ENCODE results near the gene FMNL3. TPM values are rescaled to one million over a fixed set of nuclear protein-coding genes. Genes with fewer than 3 reads are reported as not detected.

The FMNL3 gene
- total RNA-seq, 4 donors from 2014 or later = 48.3 to 64.2 (median 58.9) TPM

GRCh38 chr12:49702009-49702408, 5.2 kb downstream of the FMNL3 start:
- Histone ChIP-seq H3K9me3 (no peaks in the 10 kb centered on the region), H3K27ac (peak overlapping the region in 3 of 4 donors; percentile 64 to 99 (median 97)), H3K4me3 (no peak overlapping the region), H3K27me3 (no peaks in the 10 kb centered on the region), H3K4me1 (peaks cover 0 to 77% (median 63%) of the 10 kb centered on the region in 4 donors), H3K36me3 (no peaks in the 10 kb centered on the region)
- TF ChIP-seq CTCF (IDR thresholded peaks at IDR 0.05) (no peak), EP300 (IDR thresholded peaks at IDR 0.05) (no peak), POLR2A (IDR thresholded peaks at IDR 0.05) (no peak)
- no peak for DNase-seq (ENCODE audit: low spot score in 2 of 2)
- 93 to 95% methylated on average over 3 of the region's 3 CpGs for WGBS, 2 donors

- H3K27me3 ChIP-seq = no peaks in the 10 kb centered on the region
- WGBS, 2 donors = 16 to 21% methylated on average over 8 of the region's 8 CpGs
- peak overlapping the region; percentile 37 to 91 (median 74) for H3K27ac ChIP-seq
- H3K9me3 ChIP-seq = no peaks in the 10 kb centered on the region
- TF ChIP-seq CTCF (IDR thresholded peaks at IDR 0.05) (peak in 1 of 5 experiments; percentile 9), EP300 (IDR thresholded peaks at IDR 0.05) (peak in 1 of 2 donors; percentile 35), POLR2A (IDR thresholded peaks at IDR 0.05) (no peak)
- peaks cover 0 to 69% (median 52%) of the 10 kb centered on the region in 4 donors for H3K4me1 ChIP-seq
- H3K36me3 ChIP-seq = no peaks in the 10 kb centered on the region
- DNase-seq (ENCODE audit: low spot score in 2 of 2) = no peak
- peak overlapping the region in 2 of 4 donors; percentile 7 to 17 for H3K4me3 ChIP-seq
Measured at GRCh38 chr12:49698619-49699545, 8.3 kb downstream of the FMNL3 start.

- WGBS, 2 donors = 67 to 80% methylated on average over 4 of the region's 4 CpGs
- Histone ChIP-seq H3K9me3 (no peaks in the 10 kb centered on the region), H3K36me3 (no peaks in the 10 kb centered on the region), H3K27me3 (no peaks in the 10 kb centered on the region), H3K4me1 (peaks cover 0 to 59% (median 43%) of the 10 kb centered on the region in 4 donors), H3K27ac (peak overlapping the region in 3 of 4 donors; percentile 37 to 91 (median 84)), H3K4me3 (no peak overlapping the region)
- DNase-seq (ENCODE audit: low spot score in 2 of 2) = no peak
- TF ChIP-seq POLR2A (IDR thresholded peaks at IDR 0.05) = no peak
- TF ChIP-seq CTCF (IDR thresholded peaks at IDR 0.05) = no peak
- TF ChIP-seq EP300 (IDR thresholded peaks at IDR 0.05) = no peak
Measured at GRCh38 chr12:49697808-49698207, 9.4 kb downstream of the FMNL3 start.

- Histone ChIP-seq H3K9me3 (no peaks in the 10 kb centered on the region), H3K4me1 (peaks cover 0 to 48% (median 35%) of the 10 kb centered on the region in 4 donors), H3K27ac (peak overlapping the region in 2 of 4 donors; percentile 84 to 91), H3K36me3 (no peaks in the 10 kb centered on the region), H3K4me3 (no peak overlapping the region), H3K27me3 (no peaks in the 10 kb centered on the region)
- no peak for DNase-seq (ENCODE audit: low spot score in 2 of 2)
- TF ChIP-seq POLR2A (IDR thresholded peaks at IDR 0.05) (no peak), CTCF (IDR thresholded peaks at IDR 0.05) (no peak), EP300 (IDR thresholded peaks at IDR 0.05) (no peak)
Measured at GRCh38 chr12:49696723-49697122, 10.5 kb downstream of the FMNL3 start.

GRCh38 chr12:49693931-49694444, 13.2 kb downstream of the FMNL3 start:
- Histone ChIP-seq H3K27me3 (no peaks in the 10 kb centered on the region), H3K4me1 (peaks cover 0 to 58% (median 23%) of the 10 kb centered on the region in 4 donors), H3K9me3 (no peaks in the 10 kb centered on the region), H3K36me3 (no peaks in the 10 kb centered on the region), H3K27ac (no peak overlapping the region), H3K4me3 (no peak overlapping the region)
- TF ChIP-seq CTCF (IDR thresholded peaks at IDR 0.05) = no peak
- no peak for TF ChIP-seq POLR2A (IDR thresholded peaks at IDR 0.05)
- no peak for TF ChIP-seq EP300 (IDR thresholded peaks at IDR 0.05)
- 91 to 92% methylated on average over 8 of the region's 8 CpGs for WGBS, 2 donors
- DNase-seq (ENCODE audit: low spot score in 2 of 2) = no peak
